ENCODE measurements around the gene CAAP1. TPM values are rescaled to one million over a fixed set of nuclear protein-coding genes. Genes with fewer than 3 reads are reported as not detected.

The CAAP1 gene
- total and polyA plus RNA-seq, 4 donors = 6.9 to 13.9 (median 12.8) TPM

DNA sequence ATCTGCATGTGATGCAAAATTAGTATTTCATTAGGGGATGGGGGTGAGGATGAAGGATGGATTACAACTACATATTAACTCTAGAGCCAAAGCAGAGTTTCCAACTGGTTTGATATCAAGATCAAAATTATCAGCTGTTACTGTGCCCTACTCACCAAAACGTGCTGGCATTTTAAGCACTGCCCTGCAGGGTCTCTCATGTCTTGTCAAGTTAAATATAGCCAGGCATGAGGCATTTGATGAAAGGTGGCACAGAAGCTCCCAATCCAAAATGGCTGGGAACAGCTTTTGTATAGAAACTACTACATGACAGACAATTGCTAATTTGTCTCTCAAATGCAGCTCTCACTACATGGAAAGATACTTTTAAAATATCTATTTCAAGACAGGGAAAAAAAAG, 27.1 kb upstream of the CAAP1 start:
- Histone ChIP-seq H3K4me1 (ENCODE audit: control insufficient read depth in 1 of 2, insufficient read depth in 2 of 2, low read length in 2 of 2) (no peaks in the 10 kb centered on the region), H3K27ac (ENCODE audit: low read depth in 1 of 2, low read length in 2 of 2) (no peak overlapping the region), H3K9me3 (ENCODE audit: control insufficient read depth, low read length) (no peaks in the 10 kb centered on the region), H3K27me3 (ENCODE audit: control insufficient read depth in 1 of 2, insufficient read depth in 2 of 2, low read length in 1 of 2) (no peaks in the 10 kb centered on the region), H3K36me3 (ENCODE audit: control insufficient read depth in 1 of 2, insufficient read depth in 2 of 2, low read length in 1 of 2) (peaks cover 8 to 22% of the 10 kb centered on the region in 2 donors), H3K4me3 (ENCODE audit: low read length in 2 of 2) (no peak overlapping the region)
- intact Hi-C loops (cut with DNase I) = no loop called here
- 18 to 34% methylated on average over 1 of the region's 1 CpG for WGBS, 2 donors
- ATAC-seq (ENCODE audit: low FRiP score) = no peak
- no peak for DNase-seq

GRCh38 chr9:26913138-26913668, 20.6 kb upstream of the CAAP1 start:
- no peak overlapping the region for H3K4me3 ChIP-seq (ENCODE audit: low read length in 2 of 2)
- no peaks in the 10 kb centered on the region for H3K4me1 ChIP-seq (ENCODE audit: control insufficient read depth in 1 of 2, insufficient read depth in 2 of 2, low read length in 2 of 2)
- no peaks in the 10 kb centered on the region for H3K27me3 ChIP-seq (ENCODE audit: control insufficient read depth in 1 of 2, insufficient read depth in 2 of 2, low read length in 1 of 2)
- no peak overlapping the region for H3K27ac ChIP-seq (ENCODE audit: low read depth in 1 of 2, low read length in 2 of 2)
- 90 to 96% methylated on average over 2 of the region's 2 CpGs for WGBS, 2 donors
- no peak for ATAC-seq (ENCODE audit: low FRiP score)
- peaks cover 4 to 12% of the 10 kb centered on the region in 2 donors for H3K36me3 ChIP-seq (ENCODE audit: control insufficient read depth in 1 of 2, insufficient read depth in 2 of 2, low read length in 1 of 2)
- H3K9me3 ChIP-seq (ENCODE audit: control insufficient read depth, low read length) = no peaks in the 10 kb centered on the region
- intact Hi-C loops (cut with DNase I) = no loop called here
- no peak for DNase-seq

DNA sequence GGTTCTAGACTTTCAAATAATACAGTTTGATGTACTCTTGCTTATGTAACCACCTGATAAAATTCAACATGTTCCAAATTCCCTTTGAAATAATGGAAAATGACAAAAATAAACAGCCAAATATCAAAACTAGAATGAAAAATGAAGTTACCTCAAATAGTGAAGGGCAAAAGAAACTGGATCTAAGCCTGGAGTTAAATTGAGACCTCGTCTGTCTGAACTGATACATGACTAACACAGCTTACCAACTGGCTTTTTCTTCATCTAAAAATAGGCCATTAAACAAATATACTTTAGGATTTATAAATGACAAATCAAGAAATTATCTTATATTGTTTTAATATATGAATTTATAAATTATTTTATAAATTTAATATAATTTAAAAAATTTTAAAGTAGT, 12.1 kb upstream of the CAAP1 start:
- WGBS, 2 donors = 11 to 13% methylated on average over 1 of the region's 1 CpG
- no peaks in the 10 kb centered on the region for H3K27me3 ChIP-seq (ENCODE audit: control insufficient read depth in 1 of 2, insufficient read depth in 2 of 2, low read length in 1 of 2)
- ATAC-seq (ENCODE audit: low FRiP score) = no peak
- no peak overlapping the region for H3K4me3 ChIP-seq (ENCODE audit: low read length in 2 of 2)
- H3K4me1 ChIP-seq (ENCODE audit: control insufficient read depth in 1 of 2, insufficient read depth in 2 of 2, low read length in 2 of 2) = no peaks in the 10 kb centered on the region
- DNase-seq = no peak
- intact Hi-C loops (cut with DNase I) = no loop called here
- no peak overlapping the region for H3K27ac ChIP-seq (ENCODE audit: low read depth in 1 of 2, low read length in 2 of 2)
- H3K36me3 ChIP-seq (ENCODE audit: control insufficient read depth in 1 of 2, insufficient read depth in 2 of 2, low read length in 1 of 2) = peaks cover 1 to 3% of the 10 kb centered on the region in 2 donors
- H3K9me3 ChIP-seq (ENCODE audit: control insufficient read depth, low read length) = no peaks in the 10 kb centered on the region

DNA sequence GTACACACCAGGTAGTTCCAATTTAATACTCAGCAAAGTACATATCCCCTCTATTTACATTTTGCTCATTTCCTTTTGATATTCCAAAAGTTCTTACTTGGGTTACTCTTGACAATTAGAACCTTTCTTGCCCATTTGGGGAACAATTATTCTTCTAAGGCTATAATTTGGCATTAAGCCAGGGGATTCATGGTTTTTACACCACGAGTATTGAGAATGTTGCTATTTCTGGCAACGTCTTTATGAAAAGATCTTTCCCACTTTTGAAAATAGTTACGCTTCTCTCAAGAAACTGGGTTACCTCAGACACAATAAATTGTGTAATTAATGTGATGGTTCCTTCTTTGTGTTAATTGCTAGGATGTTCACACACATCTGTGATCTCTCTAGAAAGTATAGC, 11.5 kb upstream of the CAAP1 start:
- no peak overlapping the region for H3K27ac ChIP-seq (ENCODE audit: low read depth in 1 of 2, low read length in 2 of 2)

DNA sequence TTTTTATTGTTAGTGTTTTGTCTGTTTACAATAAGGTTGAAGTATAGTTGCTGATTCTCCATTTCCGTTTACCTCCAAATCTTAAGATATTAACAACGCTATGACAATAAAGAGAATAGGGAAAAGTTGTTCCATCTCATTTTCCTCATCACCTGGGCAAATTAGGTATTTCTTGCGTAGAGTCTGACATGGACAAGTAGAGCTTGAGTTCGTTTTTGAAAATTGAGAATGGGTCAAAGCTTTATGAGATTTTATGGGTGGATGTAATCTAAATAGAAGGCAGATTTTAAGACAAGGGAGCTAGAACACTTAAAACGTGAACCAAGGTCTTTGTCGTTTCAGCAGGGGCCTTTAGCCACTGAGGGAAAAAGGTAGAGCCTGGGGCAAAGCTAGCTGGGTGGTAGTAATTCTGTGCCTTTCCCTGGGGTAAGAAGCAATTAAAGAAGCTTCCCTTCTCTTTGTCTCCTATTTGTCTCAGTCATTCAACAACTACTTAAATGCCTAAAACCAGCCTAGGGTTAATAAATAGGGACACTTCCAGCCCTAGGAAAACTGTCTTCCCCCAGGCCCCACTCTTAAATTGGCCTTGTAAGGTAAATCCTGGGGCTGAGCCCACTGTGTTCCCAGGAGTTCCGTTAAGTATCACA, 551 bp upstream of the CAAP1 start:
- H3K27ac ChIP-seq (ENCODE audit: low read depth in 1 of 2, low read length in 2 of 2) = no peak overlapping the region

More for the DNA sequence above, 11.5 kb upstream of the CAAP1 start:
- 38 to 48% methylated on average over 3 of the region's 3 CpGs for WGBS, 2 donors
- Histone ChIP-seq H3K4me3 (ENCODE audit: low read length in 2 of 2) (no peak overlapping the region), H3K27me3 (ENCODE audit: control insufficient read depth in 1 of 2, insufficient read depth in 2 of 2, low read length in 1 of 2) (no peaks in the 10 kb centered on the region), H3K36me3 (ENCODE audit: control insufficient read depth in 1 of 2, insufficient read depth in 2 of 2, low read length in 1 of 2) (peaks cover 1 to 3% of the 10 kb centered on the region in 2 donors), H3K9me3 (ENCODE audit: control insufficient read depth, low read length) (no peaks in the 10 kb centered on the region), H3K4me1 (ENCODE audit: control insufficient read depth in 1 of 2, insufficient read depth in 2 of 2, low read length in 2 of 2) (no peaks in the 10 kb centered on the region)
- DNase-seq = no peak
- intact Hi-C loops (cut with DNase I) = no loop called here
- ATAC-seq (ENCODE audit: low FRiP score) = no peak

GRCh38 chr9:26891726-26892125, 876 bp downstream of the CAAP1 start:
- ATAC-seq (ENCODE audit: low FRiP score) (no peak), DNase-seq (no peak)
- Histone ChIP-seq H3K4me3 (ENCODE audit: low read length in 2 of 2) (peak overlapping the region; percentile 82 to 84), H3K27ac (ENCODE audit: low read depth in 1 of 2, low read length in 2 of 2) (peak overlapping the region; percentile 48 to 76), H3K9me3 (ENCODE audit: control insufficient read depth, low read length) (no peaks in the 10 kb centered on the region), H3K4me1 (ENCODE audit: control insufficient read depth in 1 of 2, insufficient read depth in 2 of 2, low read length in 2 of 2) (peaks cover 0 to 2% of the 10 kb centered on the region in 2 donors), H3K36me3 (ENCODE audit: control insufficient read depth in 1 of 2, insufficient read depth in 2 of 2, low read length in 1 of 2) (no peaks in the 10 kb centered on the region), H3K27me3 (ENCODE audit: control insufficient read depth in 1 of 2, insufficient read depth in 2 of 2, low read length in 1 of 2) (no peaks in the 10 kb centered on the region)
- WGBS, 2 donors = 0% methylated on average over 14 of the region's 14 CpGs
- intact Hi-C loops (cut with DNase I) = loop anchor here in 1 of 2 donors (2.0 kb wide), 1 partner anchor 55 kb away; the partner anchor contains the start of gene PLAA

More for the DNA sequence above, 551 bp upstream of the CAAP1 start:
- Histone ChIP-seq H3K27me3 (ENCODE audit: control insufficient read depth in 1 of 2, insufficient read depth in 2 of 2, low read length in 1 of 2) (no peaks in the 10 kb centered on the region), H3K4me1 (ENCODE audit: control insufficient read depth in 1 of 2, insufficient read depth in 2 of 2, low read length in 2 of 2) (peaks cover 0 to 2% of the 10 kb centered on the region in 2 donors), H3K9me3 (ENCODE audit: control insufficient read depth, low read length) (no peaks in the 10 kb centered on the region), H3K4me3 (ENCODE audit: low read length in 2 of 2) (peak overlapping the region; percentile 3 to 84), H3K36me3 (ENCODE audit: control insufficient read depth in 1 of 2, insufficient read depth in 2 of 2, low read length in 1 of 2) (no peaks in the 10 kb centered on the region)
- DNase-seq (no peak), ATAC-seq (ENCODE audit: low FRiP score) (no peak)
- intact Hi-C loops (cut with DNase I) = loop anchor here in 1 of 2 donors (2.0 kb wide), 1 partner anchor 54 kb away; the partner anchor contains the start of gene PLAA
- 25 to 32% methylated on average over 7 of the region's 7 CpGs for WGBS, 2 donors

DNA sequence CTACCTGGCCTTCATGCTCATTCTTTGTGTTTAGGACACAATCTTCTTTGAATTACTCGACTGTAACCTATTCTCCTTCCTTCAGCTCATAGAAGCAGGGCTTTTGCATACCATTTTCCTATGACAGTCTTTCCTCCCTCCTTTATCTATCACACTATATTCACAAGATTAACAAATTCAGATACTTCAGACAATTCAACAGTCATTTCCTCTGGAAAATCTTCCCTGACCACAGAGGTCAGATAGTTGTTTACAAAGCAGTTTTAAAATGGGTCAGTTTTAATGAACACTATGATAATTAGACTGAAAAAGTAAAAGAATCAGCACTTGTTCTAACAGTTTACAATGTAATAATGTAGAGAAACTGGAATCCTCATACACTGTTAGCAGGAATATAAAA, 4.3 kb downstream of the CAAP1 start:
- DNase-seq (no peak), ATAC-seq (ENCODE audit: low FRiP score) (no peak)
- H3K9me3 ChIP-seq (ENCODE audit: control insufficient read depth, low read length) = no peaks in the 10 kb centered on the region
- 92% methylated on average over 1 of the region's 1 CpG for WGBS, 2 donors
- no peaks in the 10 kb centered on the region for H3K27me3 ChIP-seq (ENCODE audit: control insufficient read depth in 1 of 2, insufficient read depth in 2 of 2, low read length in 1 of 2)
- no peak overlapping the region for H3K4me3 ChIP-seq (ENCODE audit: low read length in 2 of 2)
- intact Hi-C loops (cut with DNase I) = no loop called here
- no peaks in the 10 kb centered on the region for H3K36me3 ChIP-seq (ENCODE audit: control insufficient read depth in 1 of 2, insufficient read depth in 2 of 2, low read length in 1 of 2)
- H3K27ac ChIP-seq (ENCODE audit: low read depth in 1 of 2, low read length in 2 of 2) = no peak overlapping the region
- H3K4me1 ChIP-seq (ENCODE audit: control insufficient read depth in 1 of 2, insufficient read depth in 2 of 2, low read length in 2 of 2) = peaks cover 0 to 2% of the 10 kb centered on the region in 2 donors

DNA sequence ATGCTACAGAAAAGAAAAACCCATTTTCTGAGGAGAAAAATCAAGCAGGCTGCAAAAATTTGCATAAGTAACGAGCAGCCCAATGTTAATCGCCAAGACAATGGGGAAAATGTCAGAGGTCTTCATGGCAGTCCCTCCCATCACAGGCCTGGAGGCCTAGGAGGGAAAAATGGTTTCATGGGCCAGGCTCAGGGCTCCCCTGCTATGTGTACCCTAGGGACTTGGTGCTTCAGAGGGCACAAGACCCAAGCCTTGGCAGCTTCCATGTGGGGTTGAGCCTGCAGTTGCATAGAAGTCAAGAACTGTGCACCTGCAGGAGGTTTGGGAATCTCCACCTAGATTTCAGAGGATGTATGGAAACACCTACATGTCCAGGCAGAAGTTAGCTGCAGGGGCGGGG, 10.4 kb downstream of the CAAP1 start:
- no peak for DNase-seq
- Histone ChIP-seq H3K4me1 (ENCODE audit: control insufficient read depth in 1 of 2, insufficient read depth in 2 of 2, low read length in 2 of 2) (no peaks in the 10 kb centered on the region), H3K27ac (ENCODE audit: low read depth in 1 of 2, low read length in 2 of 2) (no peak overlapping the region), H3K4me3 (ENCODE audit: low read length in 2 of 2) (no peak overlapping the region), H3K9me3 (ENCODE audit: control insufficient read depth, low read length) (no peaks in the 10 kb centered on the region), H3K36me3 (ENCODE audit: control insufficient read depth in 1 of 2, insufficient read depth in 2 of 2, low read length in 1 of 2) (peaks cover 0 to 4% of the 10 kb centered on the region in 2 donors), H3K27me3 (ENCODE audit: control insufficient read depth in 1 of 2, insufficient read depth in 2 of 2, low read length in 1 of 2) (no peaks in the 10 kb centered on the region)
- ATAC-seq (ENCODE audit: low FRiP score) = no peak
- intact Hi-C loops (cut with DNase I) = no loop called here
- 98 to 99% methylated on average over 3 of the region's 3 CpGs for WGBS, 2 donors

GRCh38 chr9:26880262-26880661, 12.3 kb downstream of the CAAP1 start:
- intact Hi-C loops (cut with DNase I) = no loop called here
- no peaks in the 10 kb centered on the region for H3K27me3 ChIP-seq (ENCODE audit: control insufficient read depth in 1 of 2, insufficient read depth in 2 of 2, low read length in 1 of 2)
- no peak for DNase-seq
- peaks cover 0 to 4% of the 10 kb centered on the region in 2 donors for H3K36me3 ChIP-seq (ENCODE audit: control insufficient read depth in 1 of 2, insufficient read depth in 2 of 2, low read length in 1 of 2)
- 96 to 97% methylated on average over 4 of the region's 4 CpGs for WGBS, 2 donors
- H3K4me1 ChIP-seq (ENCODE audit: control insufficient read depth in 1 of 2, insufficient read depth in 2 of 2, low read length in 2 of 2) = no peaks in the 10 kb centered on the region
- no peaks in the 10 kb centered on the region for H3K9me3 ChIP-seq (ENCODE audit: control insufficient read depth, low read length)
- H3K4me3 ChIP-seq (ENCODE audit: low read length in 2 of 2) = no peak overlapping the region
- H3K27ac ChIP-seq (ENCODE audit: low read depth in 1 of 2, low read length in 2 of 2) = no peak overlapping the region
- ATAC-seq (ENCODE audit: low FRiP score) = no peak
